Pancreas (tissue), 10 donors: ENCODE data around the gene IQCE. TPM values are rescaled to one million over a fixed set of nuclear protein-coding genes. Genes with fewer than 3 reads are reported as not detected.

Experiments used
- ATAC-seq, 4 donors: fragments of 200-7000 bp; cut with Tn5 transposase; one replicate each; pipeline versions ENCODE4 v1.8.0 to v1.9.1; 2020; ENCODE audit warnings: mild to moderate bottlenecking in 4 of 4, moderate library complexity in 4 of 4
- DNase-seq, 6 donors: peaks; one replicate each; pipeline ENCODE4 v3.0.0-alpha.2; 2020
- FAIRE-seq: peaks from 2 replicates; lab custom pipeline; 2012; peaks lifted over from hg19 to GRCh38; lab: Jason Lieb, UNC
- H3K27ac ChIP-seq, 4 donors: fragments of 200-600 bp; sonication (generic); 1 replicate in 3 of 4; 2 replicates in 1 of 4; pipeline versions ENCODE4 v1.5.0 to v1.8.0; 2020
- H3K27me3 ChIP-seq, 4 donors: fragments of 200-600 bp; one replicate each; pipeline ENCODE4 v1.8.0; 2021
- H3K36me3 ChIP-seq, 3 donors: fragments of 200-600 bp; sonication (generic) in 1 of 3; one replicate each; pipeline versions ENCODE4 v1.5.0 to v1.8.0; 2020 to 2021
- H3K4me1 ChIP-seq, 3 donors: fragments of 200-600 bp; one replicate each; pipeline ENCODE4 v1.8.0; 2021
- H3K4me3 ChIP-seq, 4 donors: fragments of 200-600 bp; sonication (generic) in 2 of 4; one replicate each; pipeline versions ENCODE4 v1.5.0 to v1.8.0; 2020 to 2021
- H3K9me3 ChIP-seq, 4 donors: fragments of 200-600 bp; one replicate each; pipeline ENCODE4 v1.8.0; 2021
- CTCF ChIP-seq, 4 donors: fragments of 200-600 bp; sonication (generic) in 3 of 4; IDR thresholded peaks; one replicate each; pipeline versions ENCODE4 v1.5.0 to v1.8.0; 2021; ENCODE audit warnings: antibody characterized with exemption in 4 of 4
- WGBS, 2 donors: extraction: QIAGEN DNeasy Blood & Tissue Kit; methylation state at CpG; one replicate each; pipeline ENCODE4 v1.1.7; 2013; 5-methylcytosine and 5-hydroxymethylcytosine counted together
- intact Hi-C, 3 donors: fragments of 100-400 bp; cut with DNase I; formaldehyde crosslinking; loops; one replicate each; pipeline versions ENCODE4 v1.11.1 to v1.14.2; 2022
- polyA plus RNA-seq, 2 donors: library from polyadenylated mRNA; stranded (reverse); fragments of 200-250 nt; gene quantifications; one replicate each; pipeline ENCODE4 v1.2.3, GENCODE V29; 2013
- total RNA-seq, 6 donors: library from RNA; stranded (reverse); fragmentation: NEBNext Ultra II Directional in 4 of 6; extraction: Animal tissue kit (Norgen Biotek cat#: 25700) in 4 of 6; gene quantifications; one replicate each; pipeline versions ENCODE4 v1.2.1 to v1.2.4, GENCODE V29; 2021 to 2023
- donor health status: healthy with polysubstance abuse.
- donor health status: DM: no; HTN: no; CAD: no; lungs with moderate emphysema.
- donor health status: DM: no; HTN: no; CAD: no.
- donor health status: control.
- donor health status: control.
- donor health status: Bipolar disorder and iron deficiency.
- donor health status: DM: yes; HTN: yes; CAD: no.
- donor health status: DM: no; HTN: no; CAD: no.
- donor health status: DM: no; HTN: no; CAD: no.
- donor health status: DM: yes; HTN: yes; CAD: no.

IQCE gene
- total and polyA plus RNA-seq, 8 donors = 8.8 to 14.1 (median 10.9) TPM

DNA sequence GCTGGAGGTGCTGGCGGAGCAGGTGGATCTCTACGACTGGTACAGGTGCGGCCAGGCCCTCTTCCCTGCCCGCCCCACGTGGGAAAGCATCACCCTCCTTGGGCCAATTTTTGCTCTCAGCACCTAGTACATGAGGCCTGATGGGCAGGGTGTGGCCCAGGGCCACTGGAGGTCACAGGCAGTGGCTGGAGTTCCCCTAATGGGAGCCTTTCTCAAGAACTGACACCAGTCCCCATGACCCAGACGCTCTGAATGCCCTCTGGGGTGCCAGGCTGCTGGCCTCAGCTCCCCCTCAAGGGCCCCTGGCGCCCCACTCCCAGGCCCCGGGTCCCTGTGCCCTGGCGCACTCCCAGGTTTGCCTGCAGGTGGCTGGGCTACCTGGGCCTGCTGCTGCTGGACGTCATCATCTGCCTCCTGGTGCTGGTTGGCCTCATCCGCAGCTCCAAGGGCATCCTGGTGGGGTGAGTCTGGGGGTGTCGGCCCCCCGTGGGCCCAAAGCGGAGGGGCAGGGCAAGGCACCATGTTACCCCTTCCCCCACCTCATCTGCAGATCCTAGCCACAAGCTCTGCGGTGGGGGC, 88.9 kb downstream of the IQCE start:
- DNase-seq = peak in 2 of 6 donors; percentile 32 to 78
- ATAC-seq = no peak
- H3K4me1 ChIP-seq = peaks cover 0 to 4% (median 0%) of the 10 kb centered on the region in 3 donors
- no peak overlapping the region for H3K27ac ChIP-seq
- no peaks in the 10 kb centered on the region for H3K36me3 ChIP-seq
- TF ChIP-seq CTCF (IDR thresholded peaks at IDR 0.05) = no peak
- intact Hi-C loops = no loop called here
- WGBS, 2 donors = 90 to 92% methylated on average over 15 of the region's 15 CpGs
- no peak overlapping the region for H3K4me3 ChIP-seq
- no peaks in the 10 kb centered on the region for H3K9me3 ChIP-seq
- no peak for FAIRE-seq
- no peaks in the 10 kb centered on the region for H3K27me3 ChIP-seq

DNA sequence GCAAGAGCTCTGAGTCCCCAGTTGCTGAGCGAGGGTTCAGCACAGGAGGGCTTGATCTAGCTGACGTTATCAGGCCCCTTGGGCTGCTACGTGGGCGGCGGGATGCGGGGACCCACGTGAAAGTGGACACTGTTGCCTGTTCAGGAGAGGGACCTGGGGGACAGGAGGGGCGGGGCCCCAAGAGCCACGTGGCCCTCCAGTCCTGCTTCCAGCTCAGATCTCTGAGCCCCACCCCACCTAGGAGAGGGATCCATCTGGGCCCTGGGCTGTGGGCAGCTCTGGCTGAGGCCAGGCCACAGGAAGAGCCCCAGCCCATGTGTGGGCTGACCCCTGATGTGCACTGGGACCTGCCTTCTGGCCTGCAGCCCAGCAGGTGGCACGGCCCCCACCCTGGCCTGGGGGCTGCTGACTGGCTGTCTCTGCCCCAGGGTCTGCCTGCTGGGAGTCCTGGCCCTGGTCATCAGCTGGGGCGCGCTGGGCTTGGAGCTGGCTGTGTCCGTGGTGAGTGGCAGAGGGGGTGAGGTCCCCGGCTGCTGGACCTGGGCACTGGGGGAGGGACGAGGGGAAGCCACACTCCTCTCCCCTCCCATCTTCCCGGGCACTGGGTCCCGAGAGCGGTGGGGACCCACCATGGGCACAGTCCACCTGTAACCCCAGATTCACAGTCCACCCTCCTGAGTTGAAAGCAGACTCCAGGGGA, 90.5 kb downstream of the IQCE start:
- intact Hi-C loops = no loop called here
- Histone ChIP-seq H3K27me3 (no peaks in the 10 kb centered on the region), H3K27ac (no peak overlapping the region), H3K4me3 (no peak overlapping the region), H3K4me1 (peaks cover 0 to 2% (median 0%) of the 10 kb centered on the region in 3 donors), H3K36me3 (no peaks in the 10 kb centered on the region), H3K9me3 (no peaks in the 10 kb centered on the region)
- WGBS, 2 donors = 92 to 99% methylated on average over 14 to 18 of the region's 18 CpGs
- FAIRE-seq (no peak), ATAC-seq (no peak), DNase-seq (peak in 1 of 6 donors; percentile 69)
- TF ChIP-seq CTCF (IDR thresholded peaks at IDR 0.05) = no peak

GRCh38 chr7:2649991-2650390, 91.2 kb downstream of the IQCE start:
- Histone ChIP-seq H3K27me3 (no peaks in the 10 kb centered on the region), H3K9me3 (no peaks in the 10 kb centered on the region), H3K27ac (no peak overlapping the region), H3K4me1 (no peaks in the 10 kb centered on the region), H3K36me3 (no peaks in the 10 kb centered on the region), H3K4me3 (no peak overlapping the region)
- FAIRE-seq = no peak
- intact Hi-C loops = no loop called here
- no peak for ATAC-seq
- no peak for DNase-seq
- 92% methylated on average over 11 of the region's 11 CpGs for WGBS, 2 donors
- no peak for TF ChIP-seq CTCF (IDR thresholded peaks at IDR 0.05)

DNA sequence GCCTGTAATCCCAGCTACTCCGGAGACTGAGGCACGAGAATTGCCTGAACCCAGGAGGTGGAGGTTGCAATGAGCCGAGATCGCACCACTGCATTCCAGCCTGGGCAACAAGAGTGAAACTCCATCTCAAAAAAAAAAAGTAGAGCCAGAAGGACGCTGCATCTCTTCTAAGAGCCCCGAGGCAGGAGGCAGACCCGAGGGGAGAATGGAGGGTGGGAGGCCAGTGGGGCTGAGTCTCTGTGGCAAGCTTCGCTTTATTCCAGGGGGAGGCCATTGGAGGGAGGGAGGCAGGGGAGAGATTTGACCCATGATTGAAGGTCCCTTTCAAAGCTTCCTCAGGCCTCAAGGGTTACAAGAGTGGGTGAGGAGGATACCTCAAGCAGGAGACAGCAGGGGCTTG, 91.7 kb downstream of the IQCE start:
- TF ChIP-seq CTCF (IDR thresholded peaks at IDR 0.05) = no peak
- DNase-seq (no peak), ATAC-seq (no peak), FAIRE-seq (no peak)
- intact Hi-C loops = no loop called here
- Histone ChIP-seq H3K36me3 (no peaks in the 10 kb centered on the region), H3K4me3 (no peak overlapping the region), H3K27me3 (no peaks in the 10 kb centered on the region), H3K4me1 (no peaks in the 10 kb centered on the region), H3K9me3 (no peaks in the 10 kb centered on the region), H3K27ac (no peak overlapping the region)
- 72 to 85% methylated on average over 8 of the region's 8 CpGs for WGBS, 2 donors

- H3K9me3 ChIP-seq = no peaks in the 10 kb centered on the region
- FAIRE-seq = no peak
- DNase-seq = no peak
- TF ChIP-seq CTCF (IDR thresholded peaks at IDR 0.05) = no peak
- ATAC-seq = peak in 1 of 4 donors; percentile 28
- intact Hi-C loops = no loop called here
- no peak overlapping the region for H3K4me3 ChIP-seq
- H3K36me3 ChIP-seq = no peaks in the 10 kb centered on the region
- no peak overlapping the region for H3K27ac ChIP-seq
- 78 to 81% methylated on average over 15 of the region's 15 CpGs for WGBS, 2 donors
- no peaks in the 10 kb centered on the region for H3K27me3 ChIP-seq
- no peaks in the 10 kb centered on the region for H3K4me1 ChIP-seq
Measured at GRCh38 chr7:2651336-2651735, 92.6 kb downstream of the IQCE start.
